HCT116 (cell line): ENCODE results near the gene TSPAN7. TPM values are rescaled to one million over a fixed set of nuclear protein-coding genes. Genes with fewer than 3 reads are reported as not detected.

Experiments used
- ATAC-seq: fragments of 200-7000 bp; cut with Tn5 transposase; 2 replicates; pipeline ENCODE4 v1.9.1; 2020; ENCODE audit warnings: mild to moderate bottlenecking, moderate library complexity
- BruUV-seq: library from RNA; stranded (reverse); fragments of 400-500 nt; replicated peaks from 2 replicates; lab custom pipeline; 2021; lab: Mats Ljungman, UMichigan
- CTCF ChIA-PET: fragments of 300-600 bp; sonication (Branson Sonifier 250); formaldehyde crosslinking; loops from one replicate; lab custom pipeline; 2021; ENCODE audit warnings: antibody characterized with exemption; lab: Charles Lee
- POLR2A ChIA-PET: fragments of 300-600, 350-600 bp; sonication (Branson Sonifier 250); formaldehyde crosslinking; loops from one replicate; lab custom pipeline; 2021; ENCODE audit warnings: antibody characterized with exemption; lab: Charles Lee
- RAD21 ChIA-PET, 2 experiments: fragments of 300-600 bp; sonication (Branson Sonifier 250); formaldehyde crosslinking; loops; one replicate each; lab custom pipeline; 2023; ENCODE audit warnings: low total read pairs in 2 of 2; ENCODE audit not compliant: uncharacterized antibody in 2 of 2, unreplicated experiment in 2 of 2, low non-redundant PET in 1 of 2; lab: Charles Lee
- DNase-seq: peaks from one replicate; pipeline ENCODE4 v3.0.0-alpha.2; 2010; ENCODE audit warnings: low read depth, low spot score
- H2AFZ ChIP-seq: fragments of 200-600 bp; shearing (Covaris generic), sonication (generic); 2 replicates; pipeline ENCODE4 v1.6.1; 2017; ENCODE audit warnings: low read depth, mixed run types, mixed read lengths, antibody characterized with exemption, low read length; ENCODE audit not compliant: poor library complexity, severe bottlenecking
- H3K27ac ChIP-seq: 2 replicates; pipeline ENCODE4 v1.5.1; 2012; ENCODE audit warnings: low read depth, low read length
- H3K27me3 ChIP-seq: fragments of 200-600 bp; sonication (generic); 2 replicates; pipeline ENCODE4 v1.6.1; 2016; ENCODE audit warnings: mixed run types, low read length, mixed read lengths; ENCODE audit not compliant: insufficient read depth
- H3K36me3 ChIP-seq, 2 experiments: fragments of 200-500 bp in 1 of 2; fragments of 200-600 bp in 1 of 2; sonication (Bioruptor generic) in 1 of 2; sonication (generic) in 1 of 2; 2 replicates each; pipeline versions ENCODE4 v1.5.1 to v1.6.1; 2014 to 2016; ENCODE audit warnings: low read length in 2 of 2, inconsistent platforms in 1 of 2, mixed read lengths in 1 of 2, mixed run types in 1 of 2; ENCODE audit not compliant: insufficient read depth in 2 of 2, control insufficient read depth in 1 of 2
- H3K4me1 ChIP-seq, 2 experiments: fragments of 200-600 bp in 1 of 2; sonication (generic) in 1 of 2; 2 replicates each; pipeline versions ENCODE4 v1.5.1 to v1.6.1; 2012 to 2017; ENCODE audit warnings: low read length in 2 of 2, inconsistent platforms in 1 of 2, mild to moderate bottlenecking in 1 of 2, mixed read lengths in 1 of 2, mixed run types in 1 of 2, moderate library complexity in 1 of 2; ENCODE audit not compliant: insufficient read depth in 2 of 2, control insufficient read depth in 1 of 2
- H3K4me2 ChIP-seq: fragments of 200-600 bp; sonication (generic); 2 replicates; pipeline ENCODE4 v1.6.1; 2017; ENCODE audit warnings: mixed run types, low read length, mixed read lengths
- H3K4me3 ChIP-seq, 2 experiments: fragments of 200-600 bp in 1 of 2; sonication (generic) in 1 of 2; replicated peaks in 1 of 2; 2 replicates each; pipeline ENCODE4 v1.5.1; 2011 to 2016; ENCODE audit warnings: low read length in 2 of 2, control low read depth in 1 of 2, low read depth in 1 of 2, mild to moderate bottlenecking in 1 of 2, mixed read lengths in 1 of 2, mixed run types in 1 of 2
- H3K79me2 ChIP-seq: fragments of 200-600 bp; sonication (generic); 2 replicates; pipeline ENCODE4 v1.6.1; 2017; ENCODE audit warnings: mild to moderate bottlenecking, mixed run types, low read length, moderate library complexity, mixed read lengths; ENCODE audit not compliant: insufficient read depth
- H3K9ac ChIP-seq: fragments of 200-600 bp; sonication (generic); 2 replicates; pipeline ENCODE4 v1.6.1; 2016; ENCODE audit warnings: low read length, mixed read lengths
- H3K9me2 ChIP-seq: fragments of 200-600 bp; sonication (generic), shearing (Covaris generic); 2 replicates; pipeline ENCODE4 v1.6.1; 2017; ENCODE audit warnings: mixed run types, mild to moderate bottlenecking, moderate library complexity; ENCODE audit not compliant: insufficient read depth
- H3K9me3 ChIP-seq, 2 experiments: fragments of 200-500 bp in 1 of 2; fragments of 200-600 bp in 1 of 2; sonication (Bioruptor generic) in 1 of 2; sonication (generic) in 1 of 2; 2 replicates each; pipeline ENCODE4 v1.6.1; 2014 to 2017; ENCODE audit warnings: low read length in 2 of 2, mixed read lengths in 2 of 2, inconsistent platforms in 1 of 2, low read depth in 1 of 2, mild to moderate bottlenecking in 1 of 2, mixed run types in 1 of 2, moderate library complexity in 1 of 2; ENCODE audit not compliant: control insufficient read depth in 1 of 2, insufficient read depth in 1 of 2
- H4K20me1 ChIP-seq: fragments of 200-600 bp; sonication (generic), shearing (Covaris generic); 2 replicates; pipeline ENCODE4 v1.6.1; 2017; ENCODE audit warnings: mixed run types, mild to moderate bottlenecking, moderate library complexity; ENCODE audit not compliant: insufficient read depth
- CBX3 ChIP-seq: IDR thresholded peaks from 2 replicates; pipeline ENCODE4 v1.6.1; 2012; ENCODE audit warnings: low read depth
- CEBPB ChIP-seq: IDR thresholded peaks from 2 replicates; pipeline ENCODE4 v1.6.1; 2012; ENCODE audit warnings: low read depth
- CTCF ChIP-seq, 3 experiments: fragments of 200-600 bp in 1 of 3; sonication (generic) in 1 of 3; IDR thresholded peaks in 2 of 3; conservative IDR thresholded peaks in 1 of 3; 2 replicates each; pipeline ENCODE4 v1.5.1; 2012 to 2017; ENCODE audit warnings: low read depth in 2 of 3, low read length in 2 of 3, antibody characterized with exemption in 1 of 3, borderline replicate concordance in 1 of 3, control low read depth in 1 of 3, mild to moderate bottlenecking in 1 of 3, mixed read lengths in 1 of 3, mixed run types in 1 of 3, moderate library complexity in 1 of 3; ENCODE audit not compliant: insufficient read depth in 1 of 3
- EGR1 ChIP-seq: IDR thresholded peaks from 2 replicates; pipeline ENCODE4 v1.6.1; 2012; ENCODE audit warnings: low read depth
- ELF1 ChIP-seq: IDR thresholded peaks from 2 replicates; pipeline ENCODE4 v1.6.1; 2012; ENCODE audit warnings: low read depth, borderline replicate concordance
- EZH2 ChIP-seq: fragments of 200-600 bp; sonication (generic); IDR thresholded peaks from 2 replicates; pipeline ENCODE4 v1.6.1; 2017; ENCODE audit warnings: antibody characterized with exemption, mixed run types
- EZH2phosphoT487 ChIP-seq: fragments of 200-600 bp; IDR thresholded peaks from 2 replicates; pipeline ENCODE4 v1.6.1; 2018; ENCODE audit warnings: antibody characterized with exemption, borderline replicate concordance
- FOSL1 ChIP-seq: IDR thresholded peaks from 2 replicates; pipeline ENCODE4 v1.6.1; 2012; ENCODE audit warnings: low read depth
- JUND ChIP-seq: IDR thresholded peaks from 2 replicates; pipeline ENCODE4 v1.6.1; 2012
- POLR2A ChIP-seq: IDR thresholded peaks from 2 replicates; pipeline ENCODE4 v1.7.0; 2011; ENCODE audit warnings: borderline replicate concordance; ENCODE audit not compliant: insufficient read depth, insufficient read length; ENCODE audit errors: extremely low read depth
- POLR2AphosphoS5 ChIP-seq: IDR thresholded peaks from 2 replicates; pipeline ENCODE4 v1.6.1; 2011; ENCODE audit warnings: mild to moderate bottlenecking, low read depth, low read length, moderate library complexity
- RAD21 ChIP-seq: IDR thresholded peaks from 2 replicates; pipeline ENCODE4 v1.6.1; 2012; ENCODE audit warnings: low read depth, mild to moderate bottlenecking
- REST ChIP-seq: IDR thresholded peaks from 2 replicates; pipeline ENCODE4 v1.6.1; 2012; ENCODE audit warnings: low read depth
- SP1 ChIP-seq: IDR thresholded peaks from 2 replicates; pipeline ENCODE4 v1.6.1; 2012; ENCODE audit warnings: low read depth
- SRF ChIP-seq: IDR thresholded peaks from 2 replicates; pipeline ENCODE4 v1.6.1; 2012; ENCODE audit warnings: low read depth
- TCF7L2 ChIP-seq: IDR thresholded peaks from 2 replicates; pipeline ENCODE4 v1.7.0; 2011; ENCODE audit warnings: borderline replicate concordance, inconsistent platforms; ENCODE audit not compliant: insufficient read depth, insufficient read length; ENCODE audit errors: extremely low read depth
- ZFX ChIP-seq: fragments of 450-650 bp; IDR thresholded peaks from 2 replicates; pipeline ENCODE4 v1.6.1; 2017
- ZNF274 ChIP-seq: fragments of 200-500 bp; sonication (Bioruptor generic); IDR thresholded peaks from 2 replicates; pipeline ENCODE4 v1.6.1; 2014; ENCODE audit warnings: mild to moderate bottlenecking, low read depth, low read length, inconsistent platforms
- intact Hi-C: fragments of 100-400 bp; cut with micrococcal nuclease; formaldehyde crosslinking; loops from 2 replicates; pipeline ENCODE4 v1.10.0; 2022
- total RNA-seq: library from RNA; stranded (reverse); gene quantifications from one replicate; pipeline ENCODE4 v1.2.1, GENCODE V29; 2021; ENCODE audit not compliant: unreplicated experiment
- TF ChIP-seq, protein P1 (sequence below): IDR thresholded peaks from 2 replicates; pipeline ENCODE4 v1.6.1; 2012
- TF ChIP-seq, protein P2 (sequence below): IDR thresholded peaks from 2 replicates; pipeline ENCODE4 v1.6.1; 2011; ENCODE audit warnings: mild to moderate bottlenecking, low read length, moderate library complexity; ENCODE audit not compliant: insufficient replicate concordance; ENCODE audit errors: extremely low read depth

TSPAN7 gene
- total RNA-seq, 1 experiment from 2014 or later, result 2.9 TPM

- H3K9me2 ChIP-seq, result no peaks in the 10 kb centered on the region
- H3K4me1 ChIP-seq, result no peaks in the 10 kb centered on the region
- ChIA-PET POLR2A (no interaction called here), CTCF (no interaction called here), RAD21 (no interaction called here)
- BruUV-seq, result no TSS peak
- no peak for DNase-seq
- intact Hi-C loops, result no loop called here
- H3K79me2 ChIP-seq, result no peaks in the 10 kb centered on the region
- H3K4me3 ChIP-seq, result no peak overlapping the region
- no peaks in the 10 kb centered on the region for H3K9me3 ChIP-seq
- ATAC-seq, result no peak
- H2AFZ ChIP-seq, result no peak overlapping the region
- TF ChIP-seq ELF1, result no peak
- TF ChIP-seq ZNF274, result no peak
- TF ChIP-seq POLR2A, result no peak
- TF ChIP-seq CTCF (IDR thresholded peaks at IDR 0.05 in 2 of 3, conservative IDR thresholded peaks at IDR 0.05 in 1 of 3; ENCODE audit: borderline replicate concordance in 1 of 3, insufficient read depth in 1 of 3, low read depth in 2 of 3, low read length in 2 of 3), result no peak
- no peak for TF ChIP-seq EZH2phosphoT487
- no peak for TF ChIP-seq SRF
- TF ChIP-seq EZH2, result no peak
- no peak for TF ChIP-seq ZFX
- no peak for TF ChIP-seq EGR1
- no peak for TF ChIP-seq CEBPB
- no peak for TF ChIP-seq SP1
- TF ChIP-seq RAD21, result no peak
- TF ChIP-seq, protein P1, sequence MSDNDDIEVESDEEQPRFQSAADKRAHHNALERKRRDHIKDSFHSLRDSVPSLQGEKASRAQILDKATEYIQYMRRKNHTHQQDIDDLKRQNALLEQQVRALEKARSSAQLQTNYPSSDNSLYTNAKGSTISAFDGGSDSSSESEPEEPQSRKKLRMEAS, result no peak
- no peak for TF ChIP-seq FOSL1
- TF ChIP-seq POLR2AphosphoS5, result no peak
- no peak for TF ChIP-seq REST
- TF ChIP-seq, protein P2, sequence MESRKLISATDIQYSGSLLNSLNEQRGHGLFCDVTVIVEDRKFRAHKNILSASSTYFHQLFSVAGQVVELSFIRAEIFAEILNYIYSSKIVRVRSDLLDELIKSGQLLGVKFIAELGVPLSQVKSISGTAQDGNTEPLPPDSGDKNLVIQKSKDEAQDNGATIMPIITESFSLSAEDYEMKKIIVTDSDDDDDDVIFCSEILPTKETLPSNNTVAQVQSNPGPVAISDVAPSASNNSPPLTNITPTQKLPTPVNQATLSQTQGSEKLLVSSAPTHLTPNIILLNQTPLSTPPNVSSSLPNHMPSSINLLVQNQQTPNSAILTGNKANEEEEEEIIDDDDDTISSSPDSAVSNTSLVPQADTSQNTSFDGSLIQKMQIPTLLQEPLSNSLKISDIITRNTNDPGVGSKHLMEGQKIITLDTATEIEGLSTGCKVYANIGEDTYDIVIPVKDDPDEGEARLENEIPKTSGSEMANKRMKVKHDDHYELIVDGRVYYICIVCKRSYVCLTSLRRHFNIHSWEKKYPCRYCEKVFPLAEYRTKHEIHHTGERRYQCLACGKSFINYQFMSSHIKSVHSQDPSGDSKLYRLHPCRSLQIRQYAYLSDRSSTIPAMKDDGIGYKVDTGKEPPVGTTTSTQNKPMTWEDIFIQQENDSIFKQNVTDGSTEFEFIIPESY, result no peak
- no peak for TF ChIP-seq TCF7L2
- no peak for TF ChIP-seq CBX3
- no peak for TF ChIP-seq JUND
- no peaks in the 10 kb centered on the region for H3K36me3 ChIP-seq
- H3K27me3 ChIP-seq, result 0 out of 2 replicates have a peak, but pooled peaks cover 2% of the 10 kb centered on the region
- H3K27ac ChIP-seq, result no peak overlapping the region
- no peaks in the 10 kb centered on the region for H4K20me1 ChIP-seq
- no peak overlapping the region for H3K9ac ChIP-seq
- no peak overlapping the region for H3K4me2 ChIP-seq
Measured at GRCh38 chrX:38594434-38594833, 33.1 kb downstream of the TSPAN7 start.
